UCSD-AML1 (cell line): ENCODE measurements around the gene NAPEPLD.
"Not testable (repeated sequence)": the region's sequence is repeated elsewhere in the genome, so short reads cannot be mapped to it uniquely, and the experiment has no call there.

Experiments used
- DNase-seq: peaks from one replicate; lab custom pipeline; 2025; ENCODE audit not compliant: unreplicated experiment; lab: John Stamatoyannopoulos, UW

The NAPEPLD gene

DNA sequence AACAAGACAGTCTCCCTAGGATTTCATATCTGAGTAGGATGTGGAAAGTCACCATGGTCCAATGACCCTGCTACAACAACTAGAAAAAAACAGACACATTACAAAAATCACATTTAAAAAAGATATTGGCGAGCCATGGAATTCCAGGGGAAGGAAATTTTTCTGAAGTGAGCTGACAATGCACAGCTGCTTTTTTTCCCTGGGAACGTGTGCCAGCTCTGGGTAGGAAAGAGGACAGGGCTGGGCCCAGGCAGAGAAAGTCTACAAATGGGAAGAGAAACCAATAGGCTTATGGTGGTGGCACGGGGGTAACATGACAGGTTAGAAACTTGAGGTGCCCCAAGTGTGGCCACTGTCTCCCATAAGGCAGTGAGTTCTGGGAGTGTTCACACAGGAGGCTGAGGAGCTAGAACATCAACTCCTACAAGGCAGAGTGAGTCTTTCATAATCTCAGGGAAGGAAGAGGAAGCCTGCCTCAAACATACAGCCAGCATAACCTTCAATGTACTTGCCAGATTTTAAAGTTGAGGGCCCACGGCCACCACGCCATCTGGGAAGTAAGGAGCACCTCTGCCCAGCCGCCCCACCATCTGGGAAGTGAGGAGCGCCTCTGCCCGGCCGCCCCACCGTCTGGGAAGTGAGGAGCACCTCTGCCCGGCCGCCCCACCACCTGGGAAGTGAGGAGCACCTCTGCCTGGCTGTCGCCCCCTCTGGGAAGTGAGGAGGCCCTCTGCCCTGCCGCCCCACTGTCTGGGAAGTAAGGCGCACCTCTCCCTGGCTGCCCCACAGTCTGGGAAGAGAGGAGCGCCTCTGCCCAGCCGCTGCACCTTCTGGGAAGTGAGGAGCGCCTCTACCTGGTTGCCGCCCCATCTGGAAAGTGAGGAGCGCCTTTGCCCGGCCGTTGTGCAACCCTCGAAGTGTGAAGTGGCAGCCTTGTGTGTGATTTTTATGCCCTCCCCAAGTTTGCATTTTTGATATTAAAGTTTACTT is 80.2 kb downstream of the NAPEPLD start:
- DNase-seq, result no peak

DNA sequence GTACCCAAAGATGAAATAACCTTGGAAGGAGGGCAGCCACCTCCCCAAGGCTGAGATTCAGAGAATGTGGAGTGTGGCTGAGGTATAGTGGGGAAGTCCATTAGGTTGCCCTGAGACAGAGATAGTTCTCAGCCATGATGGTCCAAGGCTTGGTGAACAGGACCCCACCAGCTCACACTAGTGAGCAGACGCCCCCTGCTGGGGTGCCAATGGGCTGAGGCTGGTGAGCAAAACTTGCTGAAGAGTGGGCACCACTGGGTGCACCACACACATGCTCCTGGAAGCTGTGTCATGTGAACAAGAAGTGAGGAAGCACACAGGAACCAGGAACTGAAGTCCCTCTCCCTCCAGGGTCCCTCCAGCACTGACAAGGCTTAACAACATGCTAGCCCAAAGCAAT is 83.2 kb downstream of the NAPEPLD start:
- peak; percentile 49 for DNase-seq

GRCh38 chr7:103063895-103064294 is 85.0 kb downstream of the NAPEPLD start:
- no peak for DNase-seq

DNA sequence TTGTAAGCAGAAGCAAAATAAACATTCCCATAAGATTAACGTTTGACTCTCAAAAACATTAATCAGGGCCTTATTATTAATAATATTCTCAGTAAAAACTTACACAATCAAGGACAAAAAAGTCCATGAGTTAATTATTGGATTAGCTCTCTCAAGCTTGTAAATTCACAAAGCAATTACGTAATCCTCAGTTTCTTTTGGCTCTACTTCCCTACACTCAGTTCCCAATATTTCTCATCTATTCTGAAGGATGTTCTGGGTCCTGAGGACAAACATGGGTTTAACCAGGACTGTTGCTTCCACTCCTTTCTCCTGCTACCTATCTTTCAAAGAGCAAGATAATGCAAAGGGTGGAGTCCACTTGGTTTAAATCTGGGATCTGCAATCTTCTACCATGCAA is 89.4 kb downstream of the NAPEPLD start:
- DNase-seq, result no peak

DNA sequence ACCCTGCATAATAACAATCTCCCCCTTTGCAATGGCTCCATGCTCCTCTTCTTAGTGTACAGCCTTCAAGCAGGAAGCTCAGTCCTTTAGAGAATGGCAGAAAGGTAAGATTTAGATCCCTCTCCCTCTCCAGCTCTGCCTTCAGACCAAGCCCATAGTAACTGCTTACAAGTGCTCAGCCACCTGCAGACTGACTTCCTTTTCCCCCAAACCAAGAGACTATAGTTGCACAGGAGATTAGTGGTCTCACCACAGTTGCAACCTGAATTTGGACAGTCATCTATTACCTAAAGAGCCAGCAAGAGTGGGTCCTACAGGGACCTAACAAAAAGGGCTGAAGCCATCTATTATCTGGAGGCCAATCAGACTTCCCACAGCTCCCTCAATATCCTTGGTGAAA is 90.8 kb downstream of the NAPEPLD start:
- no peak for DNase-seq

DNA sequence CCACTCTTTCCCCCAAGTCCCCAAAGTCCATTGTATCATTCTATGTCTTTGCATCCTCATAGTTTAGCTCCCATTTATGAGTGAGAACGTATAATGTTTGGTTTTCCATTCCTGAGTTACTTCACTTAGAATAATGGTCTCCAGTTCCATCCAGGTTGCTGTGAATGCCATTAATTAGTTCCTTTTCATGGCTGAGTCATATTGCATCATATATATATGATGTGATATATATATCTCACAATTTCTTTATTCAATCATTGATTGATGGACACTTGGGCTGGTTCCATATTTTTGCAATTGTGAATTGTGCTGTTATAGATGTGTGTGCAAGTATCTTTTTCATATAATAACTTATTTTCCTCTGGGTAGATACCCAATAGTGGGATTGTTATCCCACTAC is 92.9 kb downstream of the NAPEPLD start:
- not testable (repeated sequence) for DNase-seq

DNA sequence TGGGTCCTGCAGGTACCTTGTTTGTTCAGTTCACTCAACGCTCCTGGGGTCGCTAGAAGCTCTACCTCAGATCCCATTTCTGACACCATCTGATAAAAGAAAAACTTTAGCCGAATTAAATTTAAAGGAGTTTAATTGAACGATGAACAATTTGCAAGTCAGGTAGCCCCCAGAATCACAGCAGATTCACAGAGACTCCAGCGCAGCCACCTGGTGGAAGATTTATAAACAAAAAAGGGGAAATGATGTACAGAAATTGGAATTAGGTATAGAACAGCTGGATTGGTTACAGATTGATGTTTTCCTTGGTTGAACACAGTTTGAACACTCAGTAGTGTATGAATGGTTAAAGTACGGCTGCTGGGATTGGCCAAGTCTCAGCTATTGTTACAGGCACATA is 97.4 kb downstream of the NAPEPLD start:
- no peak for DNase-seq
